NCI-H2227 treated with DMSO at 0.1 percent for 48 hours (cell line): ENCODE measurements around the gene SLC46A3.
A peak's percentile ranks its signal among the peaks of the same experiment; 100 is the strongest.
"Not testable (repeated sequence)": the region's sequence is repeated elsewhere in the genome, so short reads cannot be mapped to it uniquely, and the experiment has no call there.

Experiments used
- DNase-seq: peaks from one replicate; lab custom pipeline; 2025; lab: John Stamatoyannopoulos, UW

Gene SLC46A3

GRCh38 chr13:28730762-28731161 is 12.0 kb upstream of the SLC46A3 start:
- no peak for DNase-seq

DNA sequence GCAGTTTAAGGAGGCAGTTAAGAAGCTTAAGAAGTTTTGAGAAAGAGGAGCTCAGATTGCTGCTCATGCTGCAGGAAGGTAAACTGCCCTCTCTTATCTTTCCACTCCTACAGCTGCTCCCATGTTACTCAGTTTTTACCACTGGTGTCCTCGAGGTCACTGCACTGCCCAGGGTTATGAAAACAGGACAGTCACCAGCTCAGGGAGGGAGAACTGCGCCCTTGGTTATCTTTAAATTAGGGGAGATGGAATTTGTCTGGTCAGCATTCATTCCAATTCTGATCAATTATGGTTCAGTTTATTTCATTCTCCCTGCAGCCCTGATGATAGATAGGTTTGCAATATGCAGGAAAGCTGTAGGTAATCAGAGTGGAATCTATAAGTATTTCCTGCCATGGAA is 10.8 kb upstream of the SLC46A3 start:
- DNase-seq = no peak

DNA sequence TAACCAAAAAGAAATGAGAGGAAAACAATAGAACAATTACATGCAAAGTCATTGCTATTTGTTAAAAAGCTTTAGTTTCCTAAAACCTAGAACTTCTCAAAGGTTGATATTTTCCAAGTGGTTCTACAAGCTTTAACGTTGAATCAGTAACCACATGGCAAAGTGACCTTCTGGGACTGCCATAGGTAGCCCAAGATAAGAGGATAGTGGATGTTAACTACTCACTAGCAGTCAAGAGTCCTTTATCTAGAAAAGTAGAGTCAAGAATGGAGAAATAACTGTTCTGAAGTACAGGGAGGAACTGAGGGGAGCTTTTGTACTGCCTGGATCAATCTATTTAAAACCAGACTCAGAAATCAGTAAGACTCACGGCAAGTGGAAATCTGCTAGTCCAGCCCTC is 9.9 kb upstream of the SLC46A3 start:
- DNase-seq = no peak

DNA sequence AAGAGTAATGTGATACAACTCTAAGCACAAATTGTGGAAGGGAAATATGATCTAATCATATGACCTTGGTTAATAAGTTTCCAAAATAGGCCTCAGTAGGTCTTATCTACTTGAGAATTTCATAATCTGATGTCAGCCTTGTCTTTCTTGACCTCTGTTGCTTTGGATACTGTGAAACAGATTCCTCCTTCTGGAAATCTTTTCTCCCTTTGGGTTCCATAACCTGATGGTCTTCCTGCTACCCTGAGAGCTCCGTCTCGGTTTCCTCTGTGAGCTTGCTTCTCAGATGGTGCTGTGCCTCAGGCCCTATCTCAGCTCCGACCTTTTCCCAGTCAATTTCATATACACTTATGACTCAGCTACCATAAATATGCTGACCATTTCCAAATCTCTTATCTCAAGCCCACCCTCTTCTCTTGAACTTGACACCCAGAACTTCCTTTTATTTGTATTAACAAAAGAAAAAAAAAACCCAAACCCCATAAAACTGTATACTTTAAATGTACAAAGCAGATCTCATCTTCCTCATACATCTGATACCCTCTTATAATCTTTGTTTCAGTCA is 6.4 kb upstream of the SLC46A3 start:
- no peak for DNase-seq

DNA sequence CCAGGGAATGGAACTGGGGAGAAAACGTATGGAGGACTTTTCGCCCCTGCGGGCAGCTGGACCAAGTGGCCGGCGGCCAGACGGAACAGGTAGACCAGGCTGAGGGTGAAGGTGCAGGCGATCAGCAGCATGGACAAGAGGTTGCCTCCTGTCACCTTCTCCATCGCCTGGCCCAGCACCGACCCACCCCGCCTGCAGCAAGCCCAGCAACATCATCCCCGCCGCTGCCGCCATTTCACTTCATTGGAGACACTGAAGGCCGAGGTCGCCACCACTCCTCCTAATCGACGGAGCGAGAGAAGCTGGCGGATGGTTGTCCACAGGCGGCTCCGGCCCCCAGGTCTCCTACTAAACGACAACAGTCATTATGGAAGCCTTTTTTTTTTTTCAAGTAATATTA is 5.0 kb upstream of the SLC46A3 start:
- DNase-seq = no peak

DNA sequence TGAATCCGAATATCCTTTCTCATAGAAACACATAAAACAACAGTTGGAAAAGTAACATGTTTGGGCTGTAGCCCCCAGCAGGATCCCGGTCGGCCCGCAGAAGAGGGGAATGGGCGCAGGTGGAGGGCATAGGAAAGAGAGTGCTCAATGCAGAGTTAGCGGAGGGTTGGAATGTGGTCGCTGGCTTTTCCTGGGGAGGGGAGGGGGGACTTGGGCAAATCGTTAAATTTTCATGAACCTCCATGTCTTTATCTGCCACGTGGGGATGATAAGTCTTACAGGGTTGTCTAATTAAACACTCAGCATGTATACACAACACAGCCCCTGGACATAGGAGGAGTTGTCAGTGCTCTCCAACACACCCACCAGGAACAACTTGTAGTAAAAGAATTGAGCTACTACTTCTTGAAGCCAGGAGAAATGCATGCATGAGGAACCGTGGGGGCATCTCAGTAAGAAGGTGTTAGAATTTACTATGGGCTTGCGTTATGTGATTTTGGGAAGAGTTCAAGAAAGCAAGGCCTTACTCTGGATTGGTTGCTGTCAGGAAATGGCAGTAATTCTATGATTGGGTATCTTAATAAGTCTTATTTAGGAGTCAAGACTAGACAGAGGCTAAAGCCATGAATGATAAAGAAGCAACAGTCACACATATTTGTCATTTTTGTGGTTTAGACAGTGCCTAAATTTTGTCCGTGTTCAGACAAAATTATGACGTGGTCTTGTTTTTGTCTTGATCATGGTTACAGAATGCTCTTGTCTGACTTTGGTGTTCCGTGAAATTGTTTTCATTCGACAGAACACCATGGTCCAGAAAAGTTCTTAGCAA is 671 bp upstream of the SLC46A3 start:
- DNase-seq = no peak

DNA sequence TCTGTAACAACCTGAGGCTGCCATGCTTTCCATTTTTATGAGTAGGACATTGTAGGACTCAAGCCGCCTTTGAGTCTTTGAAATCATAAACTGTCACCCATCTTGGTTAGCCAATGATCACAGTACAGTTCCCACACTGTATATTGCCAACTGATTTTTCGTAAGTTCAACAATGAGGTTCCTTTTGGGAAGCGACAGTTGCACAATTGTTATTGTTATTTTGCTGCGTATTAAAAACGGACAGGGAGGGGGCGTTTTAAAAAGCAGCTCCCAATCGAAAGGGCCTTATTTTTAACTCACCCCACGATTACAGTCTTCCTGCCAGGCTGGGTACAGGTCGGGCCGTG is 601 bp downstream of the SLC46A3 start:
- DNase-seq = no peak

DNA sequence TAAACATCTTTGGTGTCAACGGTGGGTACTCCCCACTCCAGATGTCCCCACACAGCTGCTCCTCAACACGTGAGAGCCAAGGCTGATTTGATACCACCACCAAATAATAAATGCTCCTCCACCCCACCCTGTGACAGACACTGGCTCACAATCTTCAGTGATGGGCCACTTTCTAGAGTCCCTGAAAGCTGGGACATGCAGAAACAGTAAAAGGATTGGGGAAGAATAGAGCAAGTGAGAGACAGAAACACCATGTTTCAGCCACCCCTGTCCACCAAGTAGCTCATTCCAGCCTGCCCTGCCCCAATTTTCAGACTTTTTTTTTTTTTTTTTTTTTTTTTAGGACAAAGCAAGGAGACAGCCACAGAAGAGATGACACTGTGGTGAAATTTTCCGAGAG is 1.6 kb downstream of the SLC46A3 start:
- no peak for DNase-seq

DNA sequence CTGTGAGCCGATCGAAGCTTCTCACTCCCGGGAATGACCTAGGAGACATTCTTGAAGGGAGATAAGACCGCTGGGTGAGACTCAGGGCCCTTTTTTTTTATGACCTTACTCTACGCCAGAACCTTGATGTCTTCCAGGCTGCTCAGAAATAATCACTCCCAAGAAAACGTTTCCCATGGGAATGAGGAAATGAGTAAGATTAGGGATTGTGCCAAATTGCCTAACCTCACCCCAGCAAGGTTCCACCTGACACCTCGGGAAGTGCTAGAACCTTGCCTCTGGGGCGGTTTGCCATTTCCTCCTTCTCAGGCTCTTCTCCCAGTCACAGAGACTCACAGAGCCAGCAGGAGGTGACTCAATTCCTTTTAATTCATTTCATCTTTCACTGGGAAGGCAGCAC is 2.3 kb downstream of the SLC46A3 start:
- DNase-seq = no peak

- DNase-seq = no peak
Observed at GRCh38 chr13:28714651-28715050, 4.1 kb downstream of the SLC46A3 start.

DNA sequence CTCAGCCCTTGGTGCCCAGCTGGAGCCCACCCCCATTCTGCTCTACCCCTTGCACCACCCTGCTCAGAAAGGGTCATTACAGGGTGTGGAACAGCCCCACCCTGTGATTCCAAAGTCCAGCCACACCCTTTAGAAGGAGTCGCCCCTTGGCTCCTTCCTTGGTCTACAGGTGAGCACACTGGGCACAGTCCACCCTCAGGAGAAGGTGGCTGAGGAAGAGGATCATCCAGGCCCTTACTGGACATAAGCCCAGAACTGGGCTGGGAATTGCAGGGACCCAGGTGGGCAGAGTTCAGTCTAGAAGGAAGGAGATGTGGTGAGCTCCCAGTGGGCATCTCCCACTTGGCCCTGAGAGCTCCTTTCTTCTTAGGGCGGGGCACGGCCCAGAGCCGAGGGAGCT is 8.6 kb downstream of the SLC46A3 start:
- DNase-seq = no peak

DNA sequence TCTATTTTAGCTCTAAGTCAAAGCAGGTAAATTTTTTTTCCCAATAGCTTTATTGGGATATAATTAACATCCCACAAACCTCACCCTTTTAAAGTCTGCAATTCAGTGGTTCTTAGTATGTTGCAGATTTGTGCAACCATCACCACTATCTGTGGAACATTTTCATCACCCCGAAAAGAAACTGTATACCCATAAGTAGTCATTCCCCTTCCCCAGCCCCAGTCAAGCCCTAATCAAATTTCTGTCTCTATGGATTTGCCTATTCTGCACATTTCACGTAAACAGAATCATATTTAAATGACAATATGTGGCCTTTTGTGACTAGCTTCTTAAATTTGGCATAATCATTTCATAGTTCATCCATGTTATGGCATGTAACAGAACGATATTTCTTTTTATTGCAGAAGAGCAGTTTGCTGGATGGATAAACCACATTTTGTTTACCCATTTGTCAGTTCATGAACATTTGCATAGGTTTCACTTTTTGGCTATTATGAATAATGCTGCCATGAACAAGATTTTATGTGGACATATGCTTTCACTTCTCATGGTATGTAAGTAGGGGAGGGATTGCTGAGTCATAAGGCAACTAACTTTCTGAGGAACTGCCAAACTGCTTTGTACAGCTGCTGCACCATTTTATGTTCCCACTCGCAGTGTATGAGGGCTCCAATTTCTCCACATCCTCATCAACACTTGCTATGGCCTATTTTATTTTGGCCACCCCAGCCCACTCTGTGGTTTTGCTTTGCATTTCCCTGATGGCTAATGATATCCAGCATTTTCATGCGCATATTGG is 10.9 kb downstream of the SLC46A3 start:
- no peak for DNase-seq

DNA sequence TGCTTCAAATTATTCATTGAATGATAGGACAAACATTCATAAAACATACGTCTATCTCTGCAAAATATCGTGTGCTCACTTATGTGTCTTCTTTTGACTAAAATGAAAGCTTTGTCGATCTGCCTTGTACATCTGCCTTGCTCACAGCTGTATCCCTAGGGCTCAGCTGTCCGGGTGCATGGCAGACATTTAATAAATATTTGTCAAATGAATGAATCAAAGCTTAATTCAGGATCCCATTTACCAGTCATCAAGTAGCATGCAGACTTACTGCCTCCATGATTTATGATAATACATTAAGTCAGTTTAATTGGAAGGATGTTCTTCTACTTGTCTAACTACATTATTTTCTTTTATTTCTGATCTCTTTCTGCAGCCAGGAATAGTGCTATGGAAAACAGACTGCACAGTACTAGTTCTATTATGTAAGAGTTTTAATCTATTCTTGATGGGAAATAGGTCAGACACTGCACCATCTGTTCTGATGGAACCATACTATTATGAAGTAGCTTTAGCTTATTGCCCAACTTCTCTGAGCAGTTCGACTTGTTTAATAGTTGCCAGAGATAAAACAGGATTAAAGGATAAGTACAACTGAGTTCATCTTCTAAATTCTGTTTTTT is 13.2 kb downstream of the SLC46A3 start:
- DNase-seq = no peak

DNA sequence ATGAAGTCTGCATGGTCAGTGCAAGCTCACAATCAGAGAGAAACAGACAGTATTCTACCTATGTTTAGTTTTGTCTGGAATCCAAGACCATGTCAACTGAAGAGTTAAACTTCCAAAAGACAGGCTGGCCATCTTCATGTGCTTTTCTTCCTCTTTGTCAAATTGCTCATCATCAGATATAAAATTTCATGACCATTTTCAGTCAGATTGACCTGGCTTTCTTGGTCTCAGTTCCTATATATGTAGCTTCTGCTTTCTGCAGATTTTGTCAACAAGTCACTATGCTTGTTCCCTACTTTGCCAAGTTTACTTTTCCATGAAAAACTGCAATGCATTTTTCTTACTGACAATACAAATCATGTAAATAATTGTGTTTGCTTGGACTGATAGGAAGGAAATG is 13.9 kb downstream of the SLC46A3 start:
- no peak for DNase-seq

GRCh38 chr13:28704282-28704681 is 14.5 kb downstream of the SLC46A3 start:
- no peak for DNase-seq

DNA sequence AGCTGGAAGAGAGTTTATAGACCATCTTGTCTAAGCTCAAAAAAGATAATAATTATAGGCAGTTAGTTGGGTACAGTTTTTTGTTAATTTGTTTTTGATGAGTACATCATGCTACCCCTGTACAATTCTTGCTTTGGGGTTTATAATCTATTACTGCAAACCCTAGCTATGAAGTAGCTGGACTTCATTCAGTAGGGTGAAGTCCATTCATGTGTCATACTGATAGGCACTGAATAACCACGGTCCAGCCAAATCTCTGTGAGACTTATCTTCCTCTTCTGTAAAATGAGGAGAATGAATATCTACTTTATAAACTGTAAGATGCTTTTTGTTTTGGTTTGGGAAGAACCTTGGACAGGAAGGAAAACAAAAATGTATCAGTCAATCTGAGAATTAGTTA is 19.5 kb downstream of the SLC46A3 start:
- no peak for DNase-seq

GRCh38 chr13:28697441-28697840 is 21.3 kb downstream of the SLC46A3 start:
- DNase-seq = no peak

DNA sequence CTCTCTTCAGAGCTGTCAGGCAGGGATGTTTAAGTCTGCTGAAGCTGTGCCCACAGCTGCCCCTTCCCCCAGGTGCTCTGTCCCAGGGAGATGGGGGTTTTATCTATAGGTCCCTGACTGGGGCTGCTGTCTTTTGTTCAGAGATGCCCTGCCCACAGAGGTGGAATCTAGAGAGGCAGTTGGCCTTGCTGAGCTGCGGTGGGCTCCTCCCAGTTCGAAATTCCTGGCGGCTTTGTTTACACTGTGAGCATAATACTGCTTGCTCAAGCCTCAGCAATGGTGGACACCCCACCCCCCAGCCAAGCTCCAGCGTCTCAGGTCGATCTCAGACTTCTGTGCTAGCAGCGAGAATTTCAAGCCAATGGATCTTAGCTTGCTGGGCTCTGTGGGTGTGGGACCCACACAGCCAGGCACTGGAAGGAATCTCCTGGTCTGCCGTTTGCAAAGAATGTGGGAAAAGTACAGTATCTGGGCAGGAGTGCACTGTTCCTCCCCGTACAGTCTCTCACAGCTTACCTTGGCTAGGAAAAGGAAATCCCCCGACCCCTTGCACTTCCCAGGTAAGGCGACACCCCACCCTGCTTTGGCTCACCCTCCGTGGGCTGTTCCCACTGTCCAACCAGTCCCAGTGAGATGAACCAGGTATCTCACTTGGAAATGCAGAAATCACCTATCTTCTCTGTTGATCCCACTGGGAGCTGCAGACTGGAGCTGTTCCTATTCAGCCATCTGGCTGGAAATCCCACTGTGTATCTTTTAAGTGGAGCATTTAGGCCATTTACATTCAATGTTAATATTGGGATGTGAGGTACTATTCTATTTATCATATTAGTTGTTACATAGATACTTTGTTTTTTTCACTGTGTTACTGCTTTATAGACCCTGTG is 24.9 kb downstream of the SLC46A3 start:
- DNase-seq = peak; percentile 1

DNA sequence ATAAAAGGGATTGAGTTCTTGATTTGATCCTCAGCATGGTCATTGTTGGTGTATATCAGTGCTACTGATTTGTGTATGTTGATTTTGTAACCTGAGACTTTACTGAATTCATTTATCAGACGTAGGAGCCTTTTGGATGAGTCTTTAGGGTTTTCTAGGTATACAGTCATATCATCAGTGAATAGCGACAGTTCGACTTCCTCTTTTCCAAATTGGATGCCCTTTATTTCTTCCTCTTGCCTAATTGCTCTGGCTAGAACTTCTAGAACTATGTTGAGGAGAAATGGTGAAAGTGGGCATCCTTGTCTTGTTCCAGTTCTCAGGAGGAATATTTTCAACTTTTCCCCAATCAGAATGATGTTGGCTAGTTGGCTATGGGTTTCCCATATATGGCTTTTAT is 32.9 kb downstream of the SLC46A3 start:
- DNase-seq = no peak

DNA sequence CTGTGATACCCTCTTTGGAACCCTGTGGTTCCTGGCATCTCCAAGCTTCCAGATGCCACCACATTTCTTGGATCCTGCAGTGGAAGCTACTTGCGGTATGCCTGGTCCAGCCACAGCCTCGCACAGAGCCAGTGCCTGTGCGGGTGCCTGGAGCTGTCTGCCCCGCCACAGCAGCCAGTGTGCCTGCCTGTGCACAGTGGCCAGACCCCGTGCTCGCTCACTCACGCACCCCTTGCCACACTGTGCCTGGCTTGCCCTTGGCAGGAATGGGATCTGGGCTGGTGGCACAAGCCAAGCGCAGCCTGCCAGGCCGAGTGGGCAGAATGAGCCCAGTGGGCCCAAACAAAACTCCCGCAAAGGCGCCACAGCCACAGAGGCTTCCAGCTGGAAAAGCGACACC is 33.7 kb downstream of the SLC46A3 start:
- DNase-seq = no peak

DNA sequence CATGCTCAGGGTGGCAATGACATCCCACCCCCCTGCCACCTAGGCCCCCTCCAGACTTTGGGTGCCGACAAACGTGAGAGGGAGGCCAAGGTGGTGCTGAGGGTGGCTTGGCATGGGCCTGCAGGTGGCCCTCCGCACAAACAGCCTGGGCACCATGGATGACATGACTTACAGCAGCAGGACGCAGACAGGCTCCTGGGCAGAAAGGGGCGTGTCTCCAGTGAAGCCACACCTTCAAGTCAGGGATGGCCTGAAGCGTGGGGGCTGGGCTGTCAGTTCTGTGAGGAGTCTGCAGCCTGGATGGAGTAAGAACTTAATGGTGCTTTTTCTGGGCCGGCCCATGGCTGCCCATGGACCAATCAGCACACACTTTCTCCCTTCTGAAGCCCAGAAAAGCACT is 34.5 kb downstream of the SLC46A3 start:
- DNase-seq = no peak

DNA sequence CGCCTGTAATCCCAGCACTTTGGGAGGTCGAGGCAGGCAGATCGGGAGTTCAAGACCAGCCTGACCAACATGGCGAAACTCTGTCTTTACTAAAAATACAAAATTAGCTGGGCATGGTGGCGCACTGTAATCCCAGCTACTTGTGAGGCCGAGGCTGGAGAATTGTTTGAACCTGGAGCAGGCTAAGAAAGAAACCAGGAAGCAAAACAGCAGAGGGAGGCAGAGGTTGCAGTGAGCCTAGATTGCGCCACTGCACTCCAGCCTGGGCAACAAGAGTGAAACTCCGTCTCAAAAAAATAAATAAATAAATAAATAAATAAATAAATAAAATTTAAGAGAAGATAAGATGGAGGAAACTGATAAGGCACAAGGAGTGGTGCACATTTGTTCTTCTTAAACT is 35.6 kb downstream of the SLC46A3 start:
- DNase-seq = not testable (repeated sequence)
